Kidney (tissue), 14 donors: Measurements from ENCODE around the gene BLOC1S4. TPM values are rescaled to one million over a fixed set of nuclear protein-coding genes. Genes with fewer than 3 reads are reported as not detected.

Experiments
- DNase-seq, 5 donors: peaks; one replicate each; pipeline ENCODE4 v3.0.0-alpha.2; 2013 to 2020
- FAIRE-seq: peaks from 2 replicates; lab custom pipeline; 2012; peaks lifted over from hg19 to GRCh38; lab: Jason Lieb, UNC
- H3K27ac ChIP-seq, 2 donors: one replicate each; pipeline ENCODE4 v1.7.0; 2013; ENCODE audit warnings: low read depth in 2 of 2, low read length in 2 of 2, inconsistent platforms in 1 of 2
- H3K27me3 ChIP-seq: one replicate; pipeline ENCODE4 v1.7.1; 2013; ENCODE audit warnings: low read length, inconsistent platforms; ENCODE audit not compliant: control insufficient read depth, insufficient read depth
- H3K36me3 ChIP-seq, 3 donors: one replicate each; pipeline versions ENCODE4 v1.7.0 to v1.7.1; 2013; ENCODE audit warnings: low read length in 3 of 3, control low read depth in 1 of 3, inconsistent platforms in 1 of 3; ENCODE audit not compliant: insufficient read depth in 3 of 3, control insufficient read depth in 2 of 3
- H3K4me1 ChIP-seq, 3 donors: one replicate each; pipeline versions ENCODE4 v1.7.0 to v1.7.1; 2013; ENCODE audit warnings: low read length in 3 of 3, inconsistent platforms in 1 of 3, low read depth in 1 of 3; ENCODE audit not compliant: control insufficient read depth in 2 of 3, insufficient read depth in 2 of 3
- H3K4me3 ChIP-seq, 3 donors: one replicate each; pipeline versions ENCODE4 v1.7.0 to v1.8.1; 2013; ENCODE audit warnings: low read length in 3 of 3, control low read depth in 1 of 3, inconsistent platforms in 1 of 3
- H3K9ac ChIP-seq, 3 donors: one replicate each; pipeline versions ENCODE4 v1.7.0 to v1.7.1; 2013; ENCODE audit warnings: low read length in 3 of 3, control low read depth in 1 of 3, inconsistent platforms in 1 of 3
- H3K9me3 ChIP-seq, 3 donors: one replicate each; pipeline versions ENCODE4 v1.7.0 to v1.7.1; 2013; ENCODE audit warnings: low read length in 3 of 3, control low read depth in 1 of 3, inconsistent platforms in 1 of 3; ENCODE audit not compliant: control insufficient read depth in 2 of 3, insufficient read depth in 1 of 3
- CTCF ChIP-seq: IDR thresholded peaks from 3 replicates; pipeline ENCODE4 v1.5.1; 2012; ENCODE audit warnings: mild to moderate bottlenecking, moderate library complexity, borderline replicate concordance; ENCODE audit not compliant: insufficient read depth; ENCODE audit errors: extremely low read depth
- intact Hi-C: fragments of 100-400 bp; cut with DNase I; formaldehyde crosslinking; loops from one replicate; pipeline ENCODE4 v1.11.1; 2022
- polyA plus RNA-seq: library from polyadenylated mRNA; stranded (reverse); fragments of 350-450 nt; fragmentation: Illumina TruSeq; extraction: RNeasy Lipid Tissue Mini Kit (QIAGEN cat#74804); gene quantifications from one replicate; pipeline ENCODE4 v1.2.3, GENCODE V29; 2014; ENCODE audit warnings: low read depth, low replicate concordance; ENCODE audit not compliant: insufficient read depth
- total RNA-seq: library from RNA; stranded (reverse); fragmentation: NEBNext Ultra II Directional; extraction: Animal tissue kit (Norgen Biotek cat#: 25700); gene quantifications from one replicate; pipeline ENCODE4 v1.2.1, GENCODE V29; 2021
- donor health status: control.
- donor health status: control.
- donor health status: control.
- donor health status: control.
- donor health status: control.
- donor health status: DM: yes; HTN: yes; CAD: no.
- donor health status: Normal renal cell carcinoma (clear cell type).

The BLOC1S4 gene
- total and polyA plus RNA-seq, 2 donors from 2014 or later, result 12.3 to 14.2 TPM

DNA sequence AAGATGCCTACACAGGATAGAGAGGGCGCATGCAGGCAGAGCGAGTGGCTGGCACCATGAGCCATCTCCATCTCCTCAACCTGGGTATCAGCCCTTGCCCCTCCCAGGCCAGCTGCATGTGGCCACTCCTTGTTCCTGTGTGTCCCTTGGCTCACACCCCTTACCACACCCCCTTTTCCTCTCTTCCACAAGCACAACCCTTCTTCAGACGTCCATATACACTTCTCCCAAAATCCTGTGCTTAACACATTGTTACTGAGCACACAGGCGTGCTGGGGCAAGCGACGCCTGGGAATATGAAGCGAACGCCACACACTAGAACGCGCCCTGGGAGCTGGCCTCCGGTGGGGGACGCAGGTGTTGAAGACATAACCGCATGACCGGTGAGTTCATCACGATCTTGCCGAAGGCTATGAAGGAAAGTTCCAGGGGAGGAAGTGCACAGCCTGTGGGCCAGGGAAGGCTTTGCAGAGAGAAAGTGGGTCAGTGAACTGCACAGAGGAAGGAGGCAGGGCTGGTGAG, 47.4 kb downstream of the BLOC1S4 start:
- Histone ChIP-seq H3K9me3 (no peaks in the 10 kb centered on the region), H3K9ac (no peak overlapping the region), H3K4me1 (peaks cover 0 to 3% (median 0%) of the 10 kb centered on the region in 3 donors), H3K27me3 (no peaks in the 10 kb centered on the region), H3K27ac (no peak overlapping the region), H3K36me3 (no peaks in the 10 kb centered on the region), H3K4me3 (no peak overlapping the region)
- peak in 2 of 5 donors; percentile 34 to 58 for DNase-seq
- no peak for TF ChIP-seq CTCF
- FAIRE-seq, result no peak
- intact Hi-C loops, result no loop called here

- H3K27ac ChIP-seq, result no peak overlapping the region
- TF ChIP-seq CTCF, result no peak
- H3K4me1 ChIP-seq, result peaks cover 0 to 3% (median 0%) of the 10 kb centered on the region in 3 donors
- FAIRE-seq (no peak), DNase-seq (peak in 1 of 5 donors; percentile 20)
- no peaks in the 10 kb centered on the region for H3K36me3 ChIP-seq
- no peak overlapping the region for H3K4me3 ChIP-seq
- no peaks in the 10 kb centered on the region for H3K27me3 ChIP-seq
- H3K9ac ChIP-seq, result no peak overlapping the region
- intact Hi-C loops, result no loop called here
- no peaks in the 10 kb centered on the region for H3K9me3 ChIP-seq
These were observed 49.1 kb downstream of the BLOC1S4 start for GRCh38 chr4:6764976-6765620.

- intact Hi-C loops, result no loop called here
- DNase-seq (no peak), FAIRE-seq (no peak)
- no peaks in the 10 kb centered on the region for H3K27me3 ChIP-seq
- H3K36me3 ChIP-seq, result no peaks in the 10 kb centered on the region
- H3K27ac ChIP-seq, result no peak overlapping the region
- H3K9ac ChIP-seq, result no peak overlapping the region
- no peaks in the 10 kb centered on the region for H3K9me3 ChIP-seq
- TF ChIP-seq CTCF, result no peak
- H3K4me1 ChIP-seq, result peaks cover 0 to 3% (median 0%) of the 10 kb centered on the region in 3 donors
- no peak overlapping the region for H3K4me3 ChIP-seq
These were observed 49.7 kb downstream of the BLOC1S4 start for GRCh38 chr4:6765703-6766102.

Other genes with a start within 250 kb of the BLOC1S4 start
- 0.82 TPM for gene PPP2R2C, start 243.6 kb upstream of the BLOC1S4 start, total RNA-seq
- 0.39 TPM for gene PPP2R2C, start 243.6 kb upstream of the BLOC1S4 start, polyA plus RNA-seq
- 34.3 TPM for gene MAN2B2, start 141.0 kb upstream of the BLOC1S4 start, total RNA-seq
- gene MAN2B2, start 141.0 kb upstream of the BLOC1S4 start, polyA plus RNA-seq, result 19.9 TPM
- 264 TPM for gene MRFAP1, start 75.5 kb upstream of the BLOC1S4 start, total RNA-seq
- 406 TPM for gene MRFAP1, start 75.5 kb upstream of the BLOC1S4 start, polyA plus RNA-seq
- gene S100P, start 22.3 kb upstream of the BLOC1S4 start, total RNA-seq, result not detected
- not detected for gene S100P, start 22.3 kb upstream of the BLOC1S4 start, polyA plus RNA-seq
- 57.1 TPM for gene MRFAP1L1, start 6.3 kb upstream of the BLOC1S4 start, total RNA-seq
- 69.1 TPM for gene MRFAP1L1, start 6.3 kb upstream of the BLOC1S4 start, polyA plus RNA-seq
- 39.9 TPM for gene KIAA0232, start 66.6 kb downstream of the BLOC1S4 start, total RNA-seq
- 14.0 TPM for gene KIAA0232, start 66.6 kb downstream of the BLOC1S4 start, polyA plus RNA-seq
- gene TBC1D14, start 193.7 kb downstream of the BLOC1S4 start, total RNA-seq, result 77.7 TPM
- 44.9 TPM for gene TBC1D14, start 193.7 kb downstream of the BLOC1S4 start, polyA plus RNA-seq